Type B pancreatic cell (in vitro differentiated cells): ENCODE results near the gene PLEKHA6. TPM values are rescaled to one million over a fixed set of nuclear protein-coding genes. Genes with fewer than 3 reads are reported as not detected.

ENCODE experiments used
- DNase-seq: peaks from one replicate; pipeline ENCODE4 v3.0.0; 2021; ENCODE audit warnings: mixed read lengths; ENCODE audit not compliant: unreplicated experiment; ENCODE audit errors: extremely low spot score
- H3K27ac Mint-ChIP-seq: 2 replicates; pipeline ENCODE4 v1.8.0; 2021; ENCODE audit warnings: mild to moderate bottlenecking, mixed read lengths
- H3K27me3 Mint-ChIP-seq: 2 replicates; pipeline ENCODE4 v1.8.0; 2021; ENCODE audit warnings: mixed read lengths
- H3K36me3 Mint-ChIP-seq: 2 replicates; pipeline ENCODE4 v1.8.0; 2021; ENCODE audit warnings: mixed read lengths
- H3K4me1 Mint-ChIP-seq: one replicate; pipeline ENCODE4 v1.8.0; 2021; ENCODE audit warnings: mixed read lengths; ENCODE audit not compliant: unreplicated experiment
- H3K4me3 Mint-ChIP-seq: 2 replicates; pipeline ENCODE4 v1.8.0; 2021; ENCODE audit warnings: mild to moderate bottlenecking, mixed read lengths
- H3K9me3 Mint-ChIP-seq: 2 replicates; pipeline ENCODE4 v1.8.0; 2021; ENCODE audit warnings: mixed read lengths
- total RNA-seq: library from RNA; stranded (reverse); gene quantifications from 2 replicates; pipeline ENCODE4 v1.2.1, GENCODE V29; 2021; ENCODE audit warnings: low replicate concordance
- TF ChIP-seq, protein P1 (sequence below): fragments of 200-600 bp; sonication (generic); conservative IDR thresholded peaks from 2 replicates; pipeline ENCODE4 v1.5.0; 2021; ENCODE audit warnings: antibody characterized with exemption, mild to moderate bottlenecking

PLEKHA6 gene
- total RNA-seq, 1 donor from 2014 or later, result 37.8 TPM

GRCh38 chr1:204390751-204391466 is 31.2 kb upstream of the PLEKHA6 start:
- peaks cover 3% of the 10 kb centered on the region for H3K27me3 Mint-ChIP-seq
- H3K4me1 Mint-ChIP-seq, result no peaks in the 10 kb centered on the region
- TF ChIP-seq, protein P1, sequence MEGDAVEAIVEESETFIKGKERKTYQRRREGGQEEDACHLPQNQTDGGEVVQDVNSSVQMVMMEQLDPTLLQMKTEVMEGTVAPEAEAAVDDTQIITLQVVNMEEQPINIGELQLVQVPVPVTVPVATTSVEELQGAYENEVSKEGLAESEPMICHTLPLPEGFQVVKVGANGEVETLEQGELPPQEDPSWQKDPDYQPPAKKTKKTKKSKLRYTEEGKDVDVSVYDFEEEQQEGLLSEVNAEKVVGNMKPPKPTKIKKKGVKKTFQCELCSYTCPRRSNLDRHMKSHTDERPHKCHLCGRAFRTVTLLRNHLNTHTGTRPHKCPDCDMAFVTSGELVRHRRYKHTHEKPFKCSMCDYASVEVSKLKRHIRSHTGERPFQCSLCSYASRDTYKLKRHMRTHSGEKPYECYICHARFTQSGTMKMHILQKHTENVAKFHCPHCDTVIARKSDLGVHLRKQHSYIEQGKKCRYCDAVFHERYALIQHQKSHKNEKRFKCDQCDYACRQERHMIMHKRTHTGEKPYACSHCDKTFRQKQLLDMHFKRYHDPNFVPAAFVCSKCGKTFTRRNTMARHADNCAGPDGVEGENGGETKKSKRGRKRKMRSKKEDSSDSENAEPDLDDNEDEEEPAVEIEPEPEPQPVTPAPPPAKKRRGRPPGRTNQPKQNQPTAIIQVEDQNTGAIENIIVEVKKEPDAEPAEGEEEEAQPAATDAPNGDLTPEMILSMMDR, result no peak
- no peak overlapping the region for H3K4me3 Mint-ChIP-seq
- peak overlapping the region; percentile 35 for H3K27ac Mint-ChIP-seq
- no peaks in the 10 kb centered on the region for H3K9me3 Mint-ChIP-seq
- no peaks in the 10 kb centered on the region for H3K36me3 Mint-ChIP-seq
- DNase-seq, result no peak

DNA sequence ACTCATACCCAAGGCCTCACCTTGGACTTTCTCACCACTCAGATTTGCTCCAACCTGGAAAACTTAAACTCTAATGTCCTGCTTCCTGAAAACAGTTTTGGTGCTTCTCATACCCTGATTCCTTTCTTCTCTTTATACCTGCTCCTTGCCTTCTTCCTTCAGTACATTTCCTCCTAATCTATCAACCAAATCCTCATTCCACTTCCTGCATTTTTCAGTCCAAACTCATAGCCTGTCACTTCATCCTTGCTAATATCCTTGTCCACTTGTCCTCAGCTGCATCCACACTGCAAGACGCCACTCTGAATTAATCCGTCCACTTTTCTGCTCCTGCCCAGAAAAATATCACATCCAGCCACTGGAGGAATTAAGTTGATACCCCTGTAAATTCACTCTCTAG is 26.0 kb upstream of the PLEKHA6 start:
- Mint-ChIP-seq H3K4me1 (peaks cover 3% of the 10 kb centered on the region), H3K36me3 (no peaks in the 10 kb centered on the region), H3K27me3 (peaks cover 8% of the 10 kb centered on the region), H3K27ac (no peak overlapping the region), H3K4me3 (no peak overlapping the region), H3K9me3 (no peaks in the 10 kb centered on the region)
- TF ChIP-seq, protein P1, result no peak
- DNase-seq, result no peak

DNA sequence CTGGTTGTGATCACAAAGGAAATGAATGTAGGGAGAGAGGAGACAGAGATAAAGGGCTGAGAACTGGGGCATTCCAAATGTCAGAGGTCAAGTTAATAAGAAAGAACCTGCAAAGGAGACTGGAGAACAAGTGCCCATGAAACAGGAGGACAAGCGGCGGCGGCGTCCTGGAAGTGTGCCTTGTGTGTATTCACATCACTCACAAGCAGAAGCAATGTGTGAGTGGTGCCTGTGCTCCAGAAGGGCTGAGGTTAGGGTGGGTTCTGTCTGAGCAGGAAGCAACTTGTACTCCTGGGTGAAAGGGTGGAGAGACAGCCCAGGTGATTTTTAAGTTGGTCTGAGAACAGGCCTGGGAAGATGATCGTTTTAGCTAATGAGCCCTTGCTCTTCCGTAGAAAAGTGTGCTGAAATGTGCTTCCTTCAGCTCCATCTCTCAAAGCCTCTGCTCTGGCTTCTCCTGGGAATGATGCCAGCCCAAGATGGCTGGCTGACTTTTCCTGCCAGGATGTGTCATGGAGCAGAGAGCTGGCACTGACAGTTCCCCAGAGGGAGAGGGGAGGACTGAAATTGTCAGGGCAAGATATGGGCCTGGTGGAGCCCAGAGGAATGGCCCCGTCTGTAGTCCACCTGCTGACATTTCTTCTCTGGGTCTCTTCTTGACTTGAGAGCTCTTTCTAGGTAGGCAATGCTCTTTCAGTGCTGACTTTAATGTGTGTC is 25.1 kb upstream of the PLEKHA6 start:
- TF ChIP-seq, protein P1, result no peak
- Mint-ChIP-seq H3K4me3 (no peak overlapping the region), H3K36me3 (no peaks in the 10 kb centered on the region), H3K27ac (no peak overlapping the region), H3K9me3 (no peaks in the 10 kb centered on the region), H3K27me3 (peaks cover 16% of the 10 kb centered on the region), H3K4me1 (peaks cover 3% of the 10 kb centered on the region)
- DNase-seq, result no peak

- Mint-ChIP-seq H3K27me3 (peaks cover 25% of the 10 kb centered on the region), H3K36me3 (no peaks in the 10 kb centered on the region), H3K4me1 (peaks cover 4% of the 10 kb centered on the region), H3K9me3 (no peaks in the 10 kb centered on the region), H3K27ac (no peak overlapping the region), H3K4me3 (no peak overlapping the region)
- DNase-seq, result no peak
- TF ChIP-seq, protein P1, result no peak
These were observed 23.6 kb upstream of the PLEKHA6 start for GRCh38 chr1:204383163-204383904.

DNA sequence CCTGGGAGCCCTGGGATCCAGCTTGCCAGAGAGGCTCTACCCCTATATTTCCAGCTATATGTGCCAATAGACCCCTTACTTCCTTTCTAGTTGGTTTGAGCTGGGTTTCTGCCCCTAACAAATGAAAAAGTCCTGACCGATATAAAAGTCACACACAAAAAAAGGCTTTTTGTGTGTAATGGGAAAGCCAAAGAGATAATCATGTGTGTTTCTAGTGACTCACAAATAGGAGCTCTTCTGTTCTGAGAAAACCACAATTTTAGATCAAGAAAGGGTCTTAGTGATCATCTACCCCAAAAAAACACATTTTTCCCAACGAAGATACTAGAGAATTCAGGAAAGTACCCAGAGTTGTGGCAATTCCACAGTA is 23.0 kb upstream of the PLEKHA6 start:
- DNase-seq, result no peak
- H3K9me3 Mint-ChIP-seq, result no peaks in the 10 kb centered on the region
- H3K4me1 Mint-ChIP-seq, result peaks cover 10% of the 10 kb centered on the region
- TF ChIP-seq, protein P1, result no peak
- peaks cover 31% of the 10 kb centered on the region for H3K27me3 Mint-ChIP-seq
- no peak overlapping the region for H3K4me3 Mint-ChIP-seq
- H3K36me3 Mint-ChIP-seq, result no peaks in the 10 kb centered on the region
- H3K27ac Mint-ChIP-seq, result no peak overlapping the region
